ENCODE measurements around the gene RNF4.
"Not testable (repeated sequence)": the region's sequence is repeated elsewhere in the genome, so short reads cannot be mapped to it uniquely, and the experiment has no call there.

RNF4 gene

DNA sequence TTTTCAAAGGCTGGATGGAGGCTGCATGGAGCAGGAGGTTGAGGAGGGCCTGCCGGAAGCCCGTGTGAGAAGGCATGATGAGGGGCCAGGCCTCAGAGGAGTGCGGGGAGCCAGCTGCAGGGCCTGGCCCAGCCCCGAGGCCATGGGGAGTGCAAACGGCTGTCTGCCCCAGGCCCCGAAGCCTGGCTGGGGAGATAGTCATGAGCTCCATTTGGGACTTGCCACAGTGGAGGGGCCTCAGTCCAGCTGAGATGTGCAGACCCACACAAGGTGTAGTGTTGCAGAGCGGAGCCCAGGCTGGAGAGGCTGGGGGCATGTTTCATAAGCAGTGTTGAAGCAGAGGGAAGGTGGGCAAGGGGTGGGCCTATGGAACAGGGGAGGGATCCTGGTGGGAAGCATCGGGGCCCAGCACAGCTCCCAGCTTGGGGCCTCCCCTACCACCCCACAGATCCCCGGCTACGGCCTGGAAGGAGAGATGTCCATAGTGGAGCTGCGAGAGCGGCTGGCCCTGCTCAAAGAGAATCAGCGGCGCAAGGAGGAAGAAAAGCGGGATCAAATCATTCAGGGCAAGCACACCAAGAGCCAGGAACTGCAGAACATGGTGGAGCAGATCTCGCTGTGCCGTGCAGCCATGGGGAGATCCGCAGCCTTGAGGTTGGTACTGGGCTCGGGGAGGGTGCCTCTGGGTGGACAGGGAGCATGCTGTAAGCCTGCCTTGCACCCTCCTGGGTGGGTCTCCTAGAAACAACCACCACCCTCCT lies 9.1 kb upstream of the RNF4 start:
- H3K36me3 ChIP-seq: no peaks in the 10 kb centered on the region
- DNase-seq: no peak
- TF ChIP-seq, protein P1, sequence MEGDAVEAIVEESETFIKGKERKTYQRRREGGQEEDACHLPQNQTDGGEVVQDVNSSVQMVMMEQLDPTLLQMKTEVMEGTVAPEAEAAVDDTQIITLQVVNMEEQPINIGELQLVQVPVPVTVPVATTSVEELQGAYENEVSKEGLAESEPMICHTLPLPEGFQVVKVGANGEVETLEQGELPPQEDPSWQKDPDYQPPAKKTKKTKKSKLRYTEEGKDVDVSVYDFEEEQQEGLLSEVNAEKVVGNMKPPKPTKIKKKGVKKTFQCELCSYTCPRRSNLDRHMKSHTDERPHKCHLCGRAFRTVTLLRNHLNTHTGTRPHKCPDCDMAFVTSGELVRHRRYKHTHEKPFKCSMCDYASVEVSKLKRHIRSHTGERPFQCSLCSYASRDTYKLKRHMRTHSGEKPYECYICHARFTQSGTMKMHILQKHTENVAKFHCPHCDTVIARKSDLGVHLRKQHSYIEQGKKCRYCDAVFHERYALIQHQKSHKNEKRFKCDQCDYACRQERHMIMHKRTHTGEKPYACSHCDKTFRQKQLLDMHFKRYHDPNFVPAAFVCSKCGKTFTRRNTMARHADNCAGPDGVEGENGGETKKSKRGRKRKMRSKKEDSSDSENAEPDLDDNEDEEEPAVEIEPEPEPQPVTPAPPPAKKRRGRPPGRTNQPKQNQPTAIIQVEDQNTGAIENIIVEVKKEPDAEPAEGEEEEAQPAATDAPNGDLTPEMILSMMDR (IDR thresholded peaks at IDR 0.05; ENCODE audit: low read depth, low read length): no peak
- no peaks in the 10 kb centered on the region for H3K9me3 ChIP-seq (ENCODE audit: severe bottlenecking)
- no peaks in the 10 kb centered on the region for H3K27me3 ChIP-seq (ENCODE audit: insufficient read depth, low read depth, severe bottlenecking)
- H3K27ac ChIP-seq: no peak overlapping the region
- H3K4me3 ChIP-seq (ENCODE audit: low read depth, low read length): no peak overlapping the region

GRCh38 chr4:2461246-2461960 lies 7.5 kb upstream of the RNF4 start:
- Histone ChIP-seq H3K9me3 (ENCODE audit: severe bottlenecking) (no peaks in the 10 kb centered on the region), H3K36me3 (peaks cover 2% of the 10 kb centered on the region; the same call in 1 of the 2 replicates), H3K27me3 (ENCODE audit: insufficient read depth, low read depth, severe bottlenecking) (no peaks in the 10 kb centered on the region), H3K4me3 (ENCODE audit: low read depth, low read length) (no peak overlapping the region), H3K27ac (no peak overlapping the region)
- DNase-seq: no peak
- TF ChIP-seq, protein P1 (IDR thresholded peaks at IDR 0.05; ENCODE audit: low read depth, low read length): no peak

GRCh38 chr4:2462218-2462991 lies 6.5 kb upstream of the RNF4 start:
- TF ChIP-seq, protein P1 (IDR thresholded peaks at IDR 0.05; ENCODE audit: low read depth, low read length): peak; percentile 53
- no peaks in the 10 kb centered on the region for H3K27me3 ChIP-seq (ENCODE audit: insufficient read depth, low read depth, severe bottlenecking)
- no peaks in the 10 kb centered on the region for H3K9me3 ChIP-seq (ENCODE audit: severe bottlenecking)
- DNase-seq: peak; percentile 82
- H3K4me3 ChIP-seq (ENCODE audit: low read depth, low read length): peak overlapping the region; percentile 50
- peak overlapping the region; percentile 68 for H3K27ac ChIP-seq
- H3K36me3 ChIP-seq: peaks cover 2% of the 10 kb centered on the region; the same call in 1 of the 2 replicates

DNA sequence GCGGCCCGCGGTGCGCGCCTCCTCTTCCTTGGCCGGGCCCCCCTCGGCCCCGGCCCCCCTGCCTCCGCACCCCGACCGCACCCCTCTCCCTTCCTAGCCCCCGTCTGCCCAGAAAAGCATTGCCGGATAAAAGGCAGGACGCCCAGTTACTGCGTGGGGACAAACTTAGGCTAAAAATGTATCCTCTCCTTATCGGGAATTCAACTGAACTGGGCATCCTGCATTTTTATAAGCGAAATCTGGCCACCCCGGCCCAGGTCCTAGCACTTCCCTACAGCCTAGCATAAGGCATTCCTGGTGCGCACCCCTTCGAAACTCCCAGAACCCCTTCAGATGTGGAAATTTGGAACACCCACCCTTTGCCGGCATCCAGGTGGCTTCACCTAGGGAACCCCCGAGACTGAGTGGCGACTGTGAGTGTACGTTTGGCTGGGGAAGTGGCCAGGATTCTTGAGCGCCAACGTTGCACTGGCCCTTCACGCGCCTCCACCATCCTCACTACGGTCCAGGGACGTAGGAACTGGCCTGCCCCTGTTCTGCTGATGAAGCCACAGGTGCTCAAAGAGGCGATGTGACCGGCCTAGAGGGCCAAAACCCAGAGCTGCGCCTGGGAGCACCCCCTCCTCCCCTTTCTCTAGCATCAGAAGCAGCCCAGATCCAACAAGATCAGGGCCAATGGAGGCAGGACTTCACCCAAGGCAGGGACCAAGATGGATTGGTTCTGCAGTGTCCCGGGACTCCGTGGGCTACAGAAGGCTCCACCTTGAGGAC lies 5.7 kb upstream of the RNF4 start:
- DNase-seq: no peak
- TF ChIP-seq, protein P1 (IDR thresholded peaks at IDR 0.05; ENCODE audit: low read depth, low read length): no peak
- Histone ChIP-seq H3K36me3 (peaks cover 2% of the 10 kb centered on the region; the same call in 1 of the 2 replicates), H3K27ac (no peak overlapping the region), H3K4me3 (ENCODE audit: low read depth, low read length) (peak overlapping the region; percentile 50), H3K27me3 (ENCODE audit: insufficient read depth, low read depth, severe bottlenecking) (no peaks in the 10 kb centered on the region), H3K9me3 (ENCODE audit: severe bottlenecking) (no peaks in the 10 kb centered on the region)

- Histone ChIP-seq H3K4me3 (ENCODE audit: low read depth, low read length) (no peak overlapping the region), H3K27me3 (ENCODE audit: insufficient read depth, low read depth, severe bottlenecking) (no peaks in the 10 kb centered on the region), H3K36me3 (peaks cover 12% of the 10 kb centered on the region)
Measured at GRCh38 chr4:2465032-2465431, 3.9 kb upstream of the RNF4 start.

GRCh38 chr4:2465544-2465943 lies 3.4 kb upstream of the RNF4 start:
- H3K36me3 ChIP-seq: peaks cover 17% of the 10 kb centered on the region

More at GRCh38 chr4:2465032-2465431, 3.9 kb upstream of the RNF4 start:
- DNase-seq: no peak
- TF ChIP-seq, protein P1 (IDR thresholded peaks at IDR 0.05; ENCODE audit: low read depth, low read length): no peak
- H3K27ac ChIP-seq: no peak overlapping the region
- H3K9me3 ChIP-seq (ENCODE audit: severe bottlenecking): no peaks in the 10 kb centered on the region

More at GRCh38 chr4:2465544-2465943, 3.4 kb upstream of the RNF4 start:
- not testable (repeated sequence) for H3K27me3 ChIP-seq (ENCODE audit: insufficient read depth, low read depth, severe bottlenecking); DNase-seq; H3K27ac ChIP-seq; H3K4me3 ChIP-seq (ENCODE audit: low read depth, low read length); H3K9me3 ChIP-seq (ENCODE audit: severe bottlenecking)
